Esophagus squamous epithelium (tissue), 5 donors: ENCODE data around the gene MAP3K7CL. TPM values are rescaled to one million over a fixed set of nuclear protein-coding genes. Genes with fewer than 3 reads are reported as not detected.

ENCODE experiments used
- DNase-seq: peaks from one replicate; lab custom pipeline; 2025; lab: John Stamatoyannopoulos, UW
- H3K27ac ChIP-seq, 4 donors: fragments of 200-600 bp; sonication (generic); one replicate each; pipeline ENCODE4 v1.5.1; 2016 to 2019; ENCODE audit warnings: mild to moderate bottlenecking in 1 of 4
- H3K27me3 ChIP-seq, 4 donors: fragments of 200-600 bp; sonication (generic); 1 replicate in 3 of 4; 2 replicates in 1 of 4; pipeline versions ENCODE4 v1.5.1 to v1.6.0; 2017 to 2021; ENCODE audit warnings: antibody characterized with exemption in 1 of 4
- H3K36me3 ChIP-seq, 3 donors: fragments of 200-600 bp; sonication (generic); one replicate each; pipeline ENCODE4 v1.5.1; 2016 to 2019
- H3K4me1 ChIP-seq, 3 donors: fragments of 200-600 bp; sonication (generic); one replicate each; pipeline ENCODE4 v1.5.1; 2017 to 2019
- H3K4me3 ChIP-seq, 4 donors: fragments of 200-600 bp; sonication (generic); 1 replicate in 3 of 4; 2 replicates in 1 of 4; pipeline ENCODE4 v1.5.1; 2016 to 2019; ENCODE audit warnings: mild to moderate bottlenecking in 2 of 4, moderate library complexity in 1 of 4
- H3K9me3 ChIP-seq, 3 donors: fragments of 200-600 bp; sonication (generic); one replicate each; pipeline ENCODE4 v1.5.1; 2016 to 2019
- CTCF ChIP-seq, 6 experiments: fragments of 450-650 bp in 4 of 6; fragments of 200-600 bp in 2 of 6; sonication (generic) in 2 of 6; IDR thresholded peaks; one replicate each; pipeline ENCODE4 v1.5.1; 2016 to 2019; ENCODE audit warnings: antibody characterized with exemption in 6 of 6, mild to moderate bottlenecking in 4 of 6, moderate library complexity in 4 of 6
- POLR2A ChIP-seq, 4 donors: fragments of 450-650 bp; IDR thresholded peaks; one replicate each; pipeline ENCODE4 v1.6.1; 2017; ENCODE audit warnings: antibody characterized with exemption in 4 of 4, mild to moderate bottlenecking in 4 of 4, moderate library complexity in 3 of 4
- WGBS, 2 donors: methylation state at CpG; one replicate each; pipeline ENCODE4 v1.1.5; 2018; 5-methylcytosine and 5-hydroxymethylcytosine counted together
- intact Hi-C: fragments of 100-400 bp; cut with DNase I; formaldehyde crosslinking; loops from one replicate; pipeline ENCODE4 v1.15.0; 2022
- total RNA-seq, 4 donors: library from RNA; depleted of rRNA; stranded (reverse); fragments of >200 nt; gene quantifications; one replicate each; pipeline ENCODE4 v1.1.0, GENCODE V29; 2016
- donor health status: DM: yes; HTN: yes; CAD: no.

The MAP3K7CL gene
- total RNA-seq, 4 donors from 2014 or later, result 1.7 to 7.8 (median 6.9) TPM

GRCh38 chr21:29144736-29145353 lies 14.4 kb downstream of the MAP3K7CL start:
- H3K9me3 ChIP-seq, result no peaks in the 10 kb centered on the region
- intact Hi-C loops, result no loop called here
- TF ChIP-seq CTCF (IDR thresholded peaks at IDR 0.05), result peak in 1 of 6 experiments; percentile 3
- no peak for TF ChIP-seq POLR2A (IDR thresholded peaks at IDR 0.05)
- H3K4me1 ChIP-seq, result peaks cover 21 to 52% (median 30%) of the 10 kb centered on the region in 3 donors
- WGBS, 2 donors, result 16 to 26% methylated on average over 2 of the region's 2 CpGs
- H3K27ac ChIP-seq, result peak overlapping the region; percentile 76 to 91 (median 84)
- H3K4me3 ChIP-seq, result peak overlapping the region in 1 of 4 donors; percentile 43
- no peaks in the 10 kb centered on the region for H3K27me3 ChIP-seq
- no peak for DNase-seq
- H3K36me3 ChIP-seq, result no peaks in the 10 kb centered on the region

DNA sequence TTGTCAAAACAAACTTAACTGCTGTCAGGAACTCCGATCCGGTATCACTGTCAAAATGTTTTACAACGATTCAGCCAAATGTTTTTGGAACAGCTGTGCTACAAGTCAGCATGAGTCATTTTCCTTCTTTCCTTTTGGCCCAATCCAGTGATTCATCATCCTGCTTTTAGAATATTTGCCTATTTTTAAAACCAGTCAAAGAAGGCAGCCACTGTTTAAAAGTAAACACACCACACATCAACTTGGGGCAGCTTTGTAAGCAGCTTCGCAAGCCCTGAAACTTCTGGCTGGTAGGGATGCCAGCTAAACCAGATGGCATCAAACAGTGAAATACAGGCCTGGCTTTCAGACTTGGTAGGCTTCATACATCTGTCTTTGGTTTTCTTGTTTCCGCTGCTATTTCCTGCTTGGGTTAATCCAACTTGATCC lies 14.9 kb downstream of the MAP3K7CL start:
- 9 to 10% methylated on average over 5 of the region's 5 CpGs for WGBS, 2 donors
- H3K4me1 ChIP-seq, result peaks cover 21 to 56% (median 30%) of the 10 kb centered on the region in 3 donors
- intact Hi-C loops, result no loop called here
- H3K27me3 ChIP-seq, result no peaks in the 10 kb centered on the region
- H3K36me3 ChIP-seq, result no peaks in the 10 kb centered on the region
- TF ChIP-seq POLR2A (IDR thresholded peaks at IDR 0.05) (no peak), CTCF (IDR thresholded peaks at IDR 0.05) (no peak)
- peak overlapping the region in 1 of 4 donors; percentile 43 for H3K4me3 ChIP-seq
- H3K9me3 ChIP-seq, result no peaks in the 10 kb centered on the region
- no peak for DNase-seq
- peak overlapping the region; percentile 76 to 91 (median 84) for H3K27ac ChIP-seq

DNA sequence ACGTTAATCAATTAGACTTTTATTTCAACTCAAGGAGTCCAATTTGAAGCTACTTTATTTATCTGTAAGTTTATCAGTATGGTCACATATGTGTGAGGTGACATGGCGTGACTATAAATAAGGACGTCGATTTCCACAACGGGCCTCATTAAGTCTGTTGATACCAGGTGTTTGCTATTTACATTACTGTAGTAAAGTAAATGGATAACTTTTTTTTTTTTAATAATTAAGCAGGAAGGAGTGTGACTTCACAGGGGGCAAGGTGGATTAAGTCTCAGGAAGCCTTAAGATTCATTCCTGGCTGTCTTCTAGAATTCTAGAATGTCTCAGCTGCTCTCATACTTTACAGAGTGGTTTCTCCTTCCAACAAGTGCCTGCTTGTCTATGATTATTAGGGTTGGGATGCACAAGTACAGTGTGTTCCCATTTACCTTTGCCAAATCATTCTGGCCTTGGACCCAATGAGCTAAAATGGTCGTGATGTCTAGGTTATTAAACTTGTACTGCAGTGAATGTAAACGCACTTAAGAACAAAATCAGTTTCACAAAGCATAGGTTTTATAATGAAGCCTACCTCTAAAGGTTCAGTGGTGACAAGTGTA lies 15.5 kb downstream of the MAP3K7CL start:
- intact Hi-C loops, result no loop called here

GRCh38 chr21:29146726-29147125 lies 16.3 kb downstream of the MAP3K7CL start:
- no peak for DNase-seq
- no peaks in the 10 kb centered on the region for H3K27me3 ChIP-seq
- no peaks in the 10 kb centered on the region for H3K36me3 ChIP-seq
- no peak overlapping the region for H3K4me3 ChIP-seq
- WGBS, 2 donors, result 61 to 67% methylated on average over 1 of the region's 1 CpG
- H3K4me1 ChIP-seq, result peaks cover 21 to 56% (median 30%) of the 10 kb centered on the region in 3 donors
- TF ChIP-seq POLR2A (IDR thresholded peaks at IDR 0.05) (no peak), CTCF (IDR thresholded peaks at IDR 0.05) (no peak)
- H3K27ac ChIP-seq, result peak overlapping the region; percentile 76 to 91 (median 84)
- intact Hi-C loops, result no loop called here
- H3K9me3 ChIP-seq, result no peaks in the 10 kb centered on the region

More for the DNA sequence above, 15.5 kb downstream of the MAP3K7CL start:
- Histone ChIP-seq H3K36me3 (no peaks in the 10 kb centered on the region), H3K4me3 (no peak overlapping the region), H3K27me3 (no peaks in the 10 kb centered on the region), H3K27ac (peak overlapping the region; percentile 76 to 91 (median 84)), H3K9me3 (no peaks in the 10 kb centered on the region), H3K4me1 (peaks cover 21 to 56% (median 30%) of the 10 kb centered on the region in 3 donors)
- WGBS, 2 donors, result 32 to 39% methylated on average over 7 of the region's 7 CpGs
- no peak for DNase-seq
- TF ChIP-seq CTCF (IDR thresholded peaks at IDR 0.05) (no peak), POLR2A (IDR thresholded peaks at IDR 0.05) (no peak)

- TF ChIP-seq CTCF (IDR thresholded peaks at IDR 0.05) (no peak), POLR2A (IDR thresholded peaks at IDR 0.05) (no peak)
- Histone ChIP-seq H3K4me3 (no peak overlapping the region), H3K9me3 (no peaks in the 10 kb centered on the region), H3K4me1 (peaks cover 21 to 66% (median 30%) of the 10 kb centered on the region in 3 donors), H3K36me3 (no peaks in the 10 kb centered on the region), H3K27ac (peak overlapping the region in 1 of 4 donors; percentile 31), H3K27me3 (no peaks in the 10 kb centered on the region)
- no peak for DNase-seq
- intact Hi-C loops, result no loop called here
- WGBS, 2 donors, result 23 to 63% methylated on average over 4 to 5 of the region's 5 CpGs
Measured at GRCh38 chr21:29148530-29148929, 18.1 kb downstream of the MAP3K7CL start.
